GM21423 (cell line): ENCODE data around the gene SLC12A7.
"Not testable (repeated sequence)": the region's sequence is repeated elsewhere in the genome, so short reads cannot be mapped to it uniquely, and the experiment has no call there.

Experiments used
- ATAC-seq: cut with Tn5 transposase; IDR thresholded peaks from one replicate; pipeline ENCODE4 v1.9.1; 2021; ENCODE audit warnings: mild to moderate bottlenecking, moderate library complexity; ENCODE audit not compliant: unreplicated experiment

The SLC12A7 gene

DNA sequence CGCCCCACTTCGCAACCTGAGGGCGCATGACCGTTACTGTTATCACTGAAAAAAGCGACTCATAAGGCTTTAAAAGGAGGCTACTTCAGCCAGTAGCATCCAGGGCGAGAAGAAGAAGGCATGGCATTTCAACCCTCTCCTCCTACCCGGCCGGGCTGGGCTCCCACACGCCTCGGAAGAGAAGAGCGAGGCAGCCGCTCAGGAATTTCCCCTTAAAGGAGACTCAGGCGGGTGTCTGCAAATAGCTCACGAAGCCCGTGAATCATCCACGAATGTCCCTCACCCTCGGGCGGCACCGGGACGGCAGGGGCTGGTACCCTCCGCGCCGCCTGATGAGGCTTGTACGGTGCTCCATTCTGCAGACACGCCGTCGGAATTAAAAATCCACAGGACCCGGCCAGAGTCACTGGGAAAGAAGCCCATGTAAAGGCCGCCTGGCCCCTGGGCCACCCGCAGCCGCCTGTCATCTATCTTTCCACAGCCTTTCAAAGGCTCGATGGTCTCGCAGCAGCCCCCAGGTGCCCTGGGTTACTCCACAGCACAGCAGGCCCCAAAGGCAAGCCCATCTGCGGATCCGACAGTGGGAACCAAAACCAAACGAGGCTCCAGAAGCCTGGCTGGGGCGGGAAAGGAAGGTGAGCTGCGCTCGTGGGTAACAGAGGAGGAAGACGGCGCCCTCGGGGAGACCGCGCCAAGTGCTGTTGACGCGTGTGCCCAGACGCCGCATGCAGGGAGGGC lies 11.8 kb downstream of the SLC12A7 start:
- ATAC-seq = no peak

DNA sequence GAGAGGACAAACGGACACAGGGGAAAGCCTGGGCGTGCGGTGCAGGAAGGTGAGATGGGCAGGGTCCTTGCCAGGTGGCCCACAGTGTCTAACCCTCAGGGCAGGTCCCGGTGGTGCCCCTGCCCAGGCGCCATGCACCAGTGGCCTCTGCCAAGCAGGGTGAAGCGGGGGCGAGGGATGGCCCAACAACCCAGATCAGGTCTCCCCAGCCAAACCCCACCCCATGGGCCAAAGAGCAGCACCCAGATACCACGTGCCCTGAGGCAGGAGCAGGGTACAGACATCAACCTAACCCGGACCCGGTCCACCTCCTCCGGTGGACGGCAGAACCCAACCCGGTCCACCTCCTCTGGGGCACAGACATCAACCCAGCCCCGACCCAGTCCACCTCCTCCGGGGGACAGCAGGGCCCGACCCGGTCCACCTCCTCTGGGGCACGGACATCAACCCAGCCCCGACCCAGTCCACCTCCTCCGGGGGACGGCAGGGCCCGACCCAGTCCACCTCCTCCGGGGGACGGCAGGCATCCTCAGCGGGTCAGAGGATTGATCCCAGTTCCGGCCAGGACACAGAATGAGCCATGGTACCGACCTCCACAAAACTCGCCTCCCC lies 12.8 kb downstream of the SLC12A7 start:
- no peak for ATAC-seq

DNA sequence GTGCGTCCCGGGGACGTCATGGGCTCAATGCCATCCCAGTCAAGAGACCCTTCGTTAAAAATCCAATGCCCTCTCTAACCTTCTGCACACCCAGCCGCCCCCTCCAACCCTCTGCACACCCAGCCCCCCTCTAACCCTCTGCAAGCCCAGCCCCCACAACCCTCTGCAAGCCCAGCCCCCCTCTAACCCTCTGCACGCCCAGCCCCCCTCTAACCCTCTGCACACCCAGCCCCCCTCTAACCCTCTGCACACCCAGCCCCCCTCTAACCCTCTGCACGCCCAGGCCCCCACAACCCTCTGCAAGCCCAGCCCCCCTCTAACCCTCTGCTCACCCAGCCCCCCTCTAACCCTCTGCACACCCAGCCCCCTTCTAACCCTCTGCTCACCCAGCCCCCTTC lies 13.9 kb downstream of the SLC12A7 start:
- ATAC-seq = not testable (repeated sequence)

DNA sequence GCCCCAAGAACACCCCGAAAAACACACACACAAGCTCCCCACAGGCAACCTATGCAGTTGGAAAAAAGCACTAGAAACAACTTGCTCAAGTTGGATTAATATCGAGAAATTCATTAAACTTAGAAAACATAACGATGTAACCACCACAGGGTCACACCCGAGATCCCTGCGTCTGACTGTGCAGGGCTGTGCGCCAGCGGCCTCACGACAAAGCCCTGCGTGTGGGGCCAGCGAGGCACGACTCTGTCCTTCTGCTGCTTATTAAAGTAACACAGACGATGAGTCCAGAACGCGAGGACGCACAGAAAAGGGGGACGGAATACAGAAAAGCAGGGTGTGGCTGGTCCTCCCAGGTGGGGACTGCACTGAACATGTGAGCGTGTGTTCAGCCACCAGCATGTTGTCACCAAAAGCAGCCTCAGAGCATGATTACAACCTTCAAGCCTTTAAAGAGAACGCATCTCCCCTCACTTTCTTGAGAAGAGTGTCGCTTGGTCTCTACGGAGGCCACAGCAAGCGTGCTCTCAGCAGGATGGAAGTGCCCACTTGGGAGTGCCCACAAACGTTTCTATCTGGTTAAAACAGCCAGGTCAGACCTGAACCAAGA lies 14.4 kb downstream of the SLC12A7 start:
- ATAC-seq = no peak

DNA sequence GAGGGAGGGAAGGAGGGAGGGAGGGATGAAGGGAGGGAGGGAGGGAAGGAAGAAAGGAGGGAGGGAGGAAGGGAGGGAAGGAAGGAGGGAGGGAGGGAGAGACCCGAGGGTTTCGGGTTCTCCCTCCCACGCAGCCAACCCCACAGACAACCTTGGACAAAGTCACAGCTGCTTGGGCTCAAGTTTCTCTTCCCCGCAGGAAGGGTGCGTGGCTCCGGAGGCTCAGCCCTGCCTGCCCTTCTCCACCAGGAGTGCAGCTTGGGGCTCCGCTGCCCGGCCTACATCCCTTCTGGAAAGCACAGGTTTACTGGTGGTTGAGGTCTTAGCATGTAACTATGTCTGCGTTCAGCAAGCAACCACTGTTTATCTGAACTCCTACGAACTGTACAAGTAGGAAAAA lies 15.0 kb downstream of the SLC12A7 start:
- ATAC-seq = no peak

DNA sequence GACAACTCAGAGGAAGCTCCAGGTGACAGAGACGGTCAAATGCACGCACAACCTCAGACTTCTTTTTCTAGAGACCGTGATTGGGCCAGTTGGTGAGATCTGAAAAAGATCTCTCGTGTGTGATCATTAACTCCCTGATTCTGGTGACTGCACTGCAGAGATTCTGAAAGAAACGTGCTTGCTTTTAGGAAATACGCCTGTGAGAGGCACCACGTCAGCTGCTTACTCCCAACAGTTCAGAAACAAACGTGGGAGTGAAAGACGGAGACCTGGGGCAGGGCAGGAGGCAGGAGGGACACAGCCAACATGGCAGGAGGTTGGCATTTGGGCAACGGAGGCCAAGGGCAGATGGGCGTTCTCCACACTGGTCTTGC lies 15.9 kb downstream of the SLC12A7 start:
- no peak for ATAC-seq

DNA sequence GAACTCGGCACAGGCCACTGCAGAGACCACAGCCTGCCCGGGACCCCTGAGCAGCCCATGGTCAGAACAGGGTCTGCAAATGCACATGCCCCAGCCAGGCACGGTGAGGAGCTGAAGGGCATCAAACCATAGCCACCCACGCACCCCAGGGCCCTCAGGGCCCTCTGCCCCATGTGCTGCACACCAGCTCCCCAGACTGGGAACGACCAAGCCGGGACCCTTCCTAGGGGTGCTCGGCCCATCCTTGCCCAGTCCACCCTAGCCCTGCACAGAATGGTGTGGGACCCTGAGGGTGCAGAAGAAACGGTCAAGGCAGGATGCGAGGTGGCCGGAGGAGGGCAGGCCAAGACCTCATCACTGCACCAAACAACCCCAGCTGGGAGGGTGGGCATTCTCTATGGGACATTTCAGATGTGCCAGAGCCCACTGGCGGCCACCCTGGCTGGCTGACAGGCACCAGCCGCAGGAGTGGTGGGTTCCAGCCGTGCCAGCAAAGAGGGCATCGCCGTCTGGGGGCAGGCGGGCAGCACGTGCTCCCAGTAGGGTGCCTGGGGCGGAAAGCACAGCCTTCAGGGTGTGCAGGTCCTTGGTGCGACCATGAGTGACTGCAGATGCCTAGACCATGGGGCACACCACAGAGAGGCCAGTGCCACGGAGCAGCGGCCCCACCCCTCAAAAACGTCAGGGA lies 16.4 kb downstream of the SLC12A7 start:
- ATAC-seq = no peak

DNA sequence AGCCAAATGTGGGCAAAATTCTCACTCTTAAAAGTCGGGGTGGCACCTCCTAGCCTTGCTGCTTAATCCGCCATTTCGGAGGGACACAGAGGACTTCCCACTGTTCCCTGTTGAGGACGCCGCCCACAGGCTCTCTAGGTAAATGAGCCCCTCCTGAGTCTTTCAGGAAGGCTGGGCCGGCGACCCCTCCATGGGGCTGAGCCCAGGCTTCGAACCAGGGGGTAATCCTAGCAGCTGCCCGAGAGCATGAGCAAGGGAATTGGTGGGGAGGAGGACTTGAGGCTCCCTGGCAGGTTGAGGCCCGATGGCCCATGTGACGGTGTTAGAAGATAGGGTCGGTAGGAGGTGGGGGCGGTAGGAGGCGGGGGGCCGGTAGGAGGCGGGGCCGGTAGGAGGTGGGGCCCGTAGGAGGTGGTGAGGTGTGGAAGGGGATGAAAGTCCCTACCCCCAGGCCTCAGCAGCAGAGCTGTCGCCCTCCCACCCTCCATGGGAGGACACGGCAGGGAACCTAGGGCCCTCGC lies 17.1 kb downstream of the SLC12A7 start:
- no peak for ATAC-seq

DNA sequence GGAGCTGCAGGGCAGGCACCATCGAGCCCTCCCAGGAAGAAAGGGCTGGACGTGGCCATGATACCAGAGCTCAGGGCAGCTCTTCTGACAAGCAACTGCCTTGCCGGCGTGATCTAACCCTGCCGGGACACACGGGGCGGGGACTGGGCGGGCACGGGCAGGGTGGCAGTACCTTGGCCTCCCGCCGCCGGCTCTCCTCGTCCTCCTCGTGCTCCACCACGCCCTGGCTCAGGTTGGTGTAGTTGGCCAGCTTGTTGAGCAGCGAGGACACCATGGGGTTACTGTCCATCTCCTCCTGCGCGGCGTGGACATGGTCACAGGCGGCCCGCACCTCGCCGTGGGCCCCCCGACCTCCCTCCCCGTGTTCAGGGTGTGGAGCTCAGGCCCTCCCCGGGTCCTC lies 18.5 kb downstream of the SLC12A7 start:
- ATAC-seq = no peak

DNA sequence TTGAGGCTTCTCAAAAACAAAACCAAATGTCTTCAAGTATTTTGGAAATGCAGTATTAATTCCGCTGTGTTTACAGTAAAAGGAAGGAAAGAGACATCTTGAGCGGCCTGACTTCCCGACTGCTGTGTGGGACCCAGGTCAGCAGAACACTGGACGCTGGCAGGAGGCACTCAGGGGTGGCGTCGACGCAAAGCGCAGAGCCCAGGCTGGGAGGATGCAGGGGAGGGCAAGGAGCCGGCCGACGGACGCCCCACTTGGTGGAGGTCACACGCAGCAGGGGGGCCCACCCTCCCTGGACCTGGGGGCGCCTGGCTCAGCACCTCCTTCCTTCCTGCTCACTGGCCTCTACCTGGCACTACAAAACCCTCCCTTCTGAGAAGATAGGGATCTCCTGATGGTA lies 19.7 kb downstream of the SLC12A7 start:
- ATAC-seq = no peak

DNA sequence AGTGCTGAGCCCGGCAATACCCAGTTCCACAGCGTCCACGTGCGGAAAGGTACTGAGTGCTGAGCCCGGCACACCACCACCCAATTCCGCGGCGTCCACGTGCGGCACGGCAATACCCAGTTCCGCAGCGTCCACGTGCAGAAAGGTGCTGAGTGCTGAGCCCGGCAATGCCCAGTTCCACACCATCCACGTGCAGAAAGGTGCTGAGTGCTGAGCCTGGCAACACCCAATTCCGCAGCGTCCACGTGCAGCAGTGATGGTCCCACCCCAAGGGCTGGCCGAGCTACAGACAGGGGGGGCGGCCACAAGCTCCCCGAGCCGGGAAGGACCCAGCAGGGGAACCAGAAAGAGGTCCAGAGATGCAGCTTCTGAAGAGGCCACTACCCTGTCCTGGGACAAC lies 20.2 kb downstream of the SLC12A7 start:
- no peak for ATAC-seq

DNA sequence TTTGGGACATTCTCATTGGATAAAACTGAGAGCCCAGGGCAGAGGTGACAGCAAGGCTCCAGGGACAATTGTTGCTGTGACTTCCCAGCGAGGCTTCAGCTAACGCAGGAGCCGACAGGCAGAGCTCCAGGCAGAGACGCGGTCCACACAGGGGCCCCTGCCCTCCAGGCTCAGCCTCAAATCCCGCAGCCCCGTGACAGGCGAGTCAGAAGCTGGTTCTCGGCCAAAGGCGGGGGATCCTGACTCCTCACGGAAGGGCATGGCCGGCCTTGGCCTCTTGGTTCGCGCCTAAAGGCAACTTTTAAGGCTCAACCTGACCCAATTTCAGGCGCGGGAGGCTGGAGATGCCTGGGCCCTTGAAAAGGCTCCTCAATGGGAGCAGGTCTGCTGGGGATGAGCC lies 21.3 kb downstream of the SLC12A7 start:
- ATAC-seq = no peak

DNA sequence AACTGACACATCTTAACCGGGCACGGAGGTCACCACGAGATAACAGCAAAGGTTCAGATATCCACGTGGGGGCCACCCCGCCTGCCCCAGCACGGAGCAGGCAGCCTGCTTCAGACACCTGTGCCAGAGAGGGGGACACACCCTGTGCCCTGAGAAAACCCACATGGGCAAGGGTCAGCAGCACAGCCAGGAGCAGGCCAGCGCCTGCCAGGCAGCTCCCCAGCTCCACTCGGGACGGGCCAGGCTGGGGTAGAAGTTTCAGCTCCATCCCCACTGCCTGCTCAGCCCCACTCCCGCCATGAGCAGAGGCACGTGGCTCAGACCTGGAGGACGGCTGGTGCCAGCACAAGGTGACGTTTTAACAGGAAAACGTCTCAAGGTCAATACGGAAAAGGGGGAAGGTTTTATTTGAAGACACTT lies 22.2 kb downstream of the SLC12A7 start:
- ATAC-seq = no peak

DNA sequence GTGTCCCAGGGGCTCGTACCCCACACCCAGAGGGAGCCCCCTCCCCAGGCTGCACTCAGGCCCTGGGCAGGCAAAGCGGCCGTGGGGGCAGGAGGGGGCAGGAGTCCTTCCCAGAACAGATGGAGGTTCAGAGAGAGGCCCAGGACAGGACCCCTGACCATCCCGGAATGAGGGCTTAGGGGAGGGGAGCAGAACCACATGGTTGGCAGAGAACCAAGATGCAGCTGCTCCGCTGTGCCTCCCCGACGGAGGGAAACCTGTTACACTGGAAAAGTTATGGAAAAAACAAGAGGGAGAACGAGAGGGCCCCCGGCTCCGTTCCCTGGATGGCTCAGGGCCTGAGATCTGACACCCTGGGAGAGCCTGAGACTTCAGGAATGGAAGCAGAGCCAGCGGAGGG lies 22.7 kb downstream of the SLC12A7 start:
- ATAC-seq = no peak

DNA sequence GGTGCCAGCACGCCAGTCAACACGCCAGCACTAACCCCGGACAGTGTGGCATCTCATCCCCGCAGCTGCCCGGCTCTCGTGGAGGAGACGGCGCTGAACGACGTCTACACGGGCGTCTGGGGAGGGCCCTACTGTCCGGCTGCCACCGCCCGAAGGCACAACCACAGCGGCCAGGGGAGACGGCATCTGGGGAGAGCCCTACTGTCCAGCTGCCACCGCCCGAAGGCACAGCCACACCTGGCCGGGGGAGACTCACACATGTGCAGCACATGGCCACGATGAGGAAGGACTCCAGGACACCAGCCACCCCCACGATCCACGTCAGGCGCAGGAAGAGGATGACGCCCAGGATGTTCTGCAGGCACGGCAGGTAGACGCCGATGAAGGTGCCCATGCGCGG lies 23.1 kb downstream of the SLC12A7 start:
- no peak for ATAC-seq

DNA sequence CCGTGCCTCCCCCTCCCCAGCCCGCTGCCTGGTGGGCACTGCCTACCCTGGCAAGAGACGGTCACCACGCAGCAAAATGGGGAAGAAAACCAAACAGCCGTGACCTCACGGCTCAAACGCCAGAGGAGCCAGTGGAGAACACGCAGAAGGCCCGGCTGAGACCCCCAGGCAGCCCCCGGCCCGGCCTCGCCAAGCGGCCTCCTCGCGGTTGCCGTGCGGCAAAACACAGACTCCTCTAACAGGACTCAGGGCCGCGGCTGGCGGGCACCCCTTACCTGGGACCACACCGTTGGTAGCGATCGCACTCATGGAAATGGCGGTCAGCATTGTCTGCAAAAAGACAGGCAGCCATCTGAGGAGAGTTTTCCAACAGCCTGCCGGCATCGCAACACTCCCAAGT lies 23.8 kb downstream of the SLC12A7 start:
- no peak for ATAC-seq

DNA sequence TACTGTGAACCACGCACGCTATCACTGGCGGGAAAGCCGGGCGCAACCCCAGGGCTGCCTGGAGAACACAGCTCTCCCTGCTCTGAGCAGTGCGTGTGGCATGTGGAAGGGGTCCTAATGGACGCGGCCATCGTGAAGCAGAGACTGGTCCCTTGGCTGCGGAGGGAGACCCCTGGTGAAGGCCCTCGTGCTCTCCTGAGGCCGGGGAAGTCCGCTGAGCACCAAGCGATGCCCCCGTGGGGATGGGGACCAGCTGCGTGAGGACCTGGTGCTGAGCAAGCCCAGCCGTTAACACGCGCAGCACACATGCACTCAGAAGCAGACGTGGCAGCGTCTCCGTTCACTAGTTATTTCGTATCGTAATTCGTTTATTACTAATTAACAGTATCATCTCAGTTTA lies 24.4 kb downstream of the SLC12A7 start:
- no peak for ATAC-seq

DNA sequence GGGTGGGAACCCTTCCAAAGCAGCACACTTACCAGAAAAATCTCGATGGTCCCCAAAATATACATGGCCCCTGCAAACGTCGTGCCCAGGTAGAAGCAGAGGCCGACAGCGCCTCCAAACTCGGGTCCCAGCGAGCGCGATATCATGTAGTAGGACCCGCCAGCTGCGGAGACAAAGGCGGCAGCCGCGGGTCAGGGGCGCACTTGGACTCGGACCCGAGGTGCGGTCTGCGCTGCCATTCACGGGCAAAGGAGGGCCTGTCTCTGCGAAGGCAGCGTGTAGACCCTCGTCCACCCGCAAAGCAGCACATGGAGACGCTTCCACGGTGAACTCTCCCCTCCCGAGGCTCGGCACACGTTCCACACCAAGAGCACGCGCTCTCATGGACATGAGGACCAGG lies 25.0 kb downstream of the SLC12A7 start:
- no peak for ATAC-seq

DNA sequence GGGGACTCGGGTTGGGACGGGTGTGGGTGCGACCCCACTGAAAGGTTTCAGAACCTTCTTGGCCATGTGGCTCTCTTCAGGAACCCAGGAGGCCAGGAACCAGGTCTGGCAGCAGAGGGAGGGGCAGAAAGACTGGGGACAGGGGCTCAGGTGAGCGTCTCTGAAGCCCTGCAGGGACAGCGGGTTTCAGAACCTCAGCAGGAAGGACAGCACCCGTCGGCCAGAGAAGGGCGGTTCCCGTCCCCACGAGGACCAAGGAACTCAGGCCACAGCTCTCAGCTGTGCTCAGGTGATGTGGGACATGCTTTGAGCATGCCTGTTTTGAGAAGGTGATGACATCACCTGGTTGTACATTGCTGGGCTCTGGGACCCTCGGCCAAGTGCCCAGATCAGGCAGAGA lies 25.7 kb downstream of the SLC12A7 start:
- ATAC-seq = no peak

DNA sequence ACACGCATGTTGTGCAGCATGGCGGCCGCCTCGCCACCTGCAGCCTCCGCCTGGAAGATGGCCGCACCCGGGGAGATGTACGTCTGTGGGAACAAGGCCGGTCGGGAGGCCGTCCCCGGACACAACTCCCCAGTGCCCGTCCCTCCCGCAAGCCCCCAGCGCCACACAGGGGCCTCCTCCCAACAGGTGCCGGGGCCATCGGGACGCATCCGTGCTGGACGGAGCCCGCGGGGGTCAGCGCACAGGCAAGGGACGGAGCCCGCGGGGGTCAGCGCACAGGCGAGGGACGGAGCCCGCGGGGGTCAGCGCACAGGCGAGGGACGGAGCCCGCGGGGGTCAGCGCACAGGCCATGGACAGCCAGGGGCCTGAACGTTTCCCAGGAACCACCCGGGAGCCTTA lies 26.5 kb downstream of the SLC12A7 start:
- ATAC-seq = no peak

DNA sequence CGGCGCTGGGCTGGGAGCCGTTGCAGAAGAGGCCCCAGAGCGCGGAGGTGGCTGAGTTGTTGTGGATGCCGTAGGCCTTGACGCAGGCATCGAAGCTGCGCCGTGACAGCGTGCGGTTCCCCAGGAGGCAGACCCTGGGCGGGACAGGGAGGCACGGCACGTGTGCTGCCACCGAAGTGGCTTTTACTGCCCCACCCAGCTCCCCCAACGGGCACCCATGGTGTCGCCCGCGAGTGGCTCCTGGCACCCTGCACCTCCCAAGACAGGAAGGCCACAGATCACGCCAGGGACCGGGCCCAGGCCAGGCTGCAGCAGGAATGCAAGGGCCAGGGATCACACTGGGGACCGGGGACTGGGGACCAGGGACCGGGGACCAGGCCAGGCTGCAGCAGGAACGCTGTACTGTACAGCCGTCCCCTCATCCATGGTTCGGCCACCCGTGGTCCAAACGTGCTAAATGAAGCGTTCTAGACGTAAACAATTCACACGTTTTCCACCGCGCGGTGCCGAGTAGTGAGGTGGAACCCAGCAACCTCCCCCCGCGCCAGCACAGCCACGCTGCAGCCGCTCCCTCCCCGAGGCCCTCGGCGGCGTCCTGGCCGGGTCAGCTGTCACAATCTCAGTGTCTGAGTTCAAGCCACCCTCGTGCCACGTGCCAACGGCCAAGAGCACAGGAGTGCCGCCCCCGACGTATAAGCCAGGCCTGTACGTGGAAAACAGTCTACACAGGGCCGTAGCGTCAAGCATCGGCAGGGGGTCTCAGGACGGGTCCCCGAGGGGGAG lies 27.8 kb downstream of the SLC12A7 start:
- ATAC-seq = no peak
